Chondrocyte (in vitro differentiated cells): ENCODE results near the gene FADS1. TPM values are rescaled to one million over a fixed set of nuclear protein-coding genes. Genes with fewer than 3 reads are reported as not detected.

ENCODE experiments used
- DNase-seq: peaks from one replicate; pipeline ENCODE4 v3.0.0; 2021; ENCODE audit warnings: mixed read lengths, low spot score
- H3K27ac Mint-ChIP-seq: one replicate; pipeline ENCODE4 v1.8.0; 2021; ENCODE audit warnings: mild to moderate bottlenecking, moderate library complexity, mixed read lengths; ENCODE audit not compliant: unreplicated experiment
- H3K27me3 Mint-ChIP-seq: 2 replicates; pipeline ENCODE4 v1.8.0; 2021; ENCODE audit warnings: low read depth, mixed read lengths
- H3K36me3 Mint-ChIP-seq: 2 replicates; pipeline ENCODE4 v1.8.0; 2021; ENCODE audit warnings: low read depth, mixed read lengths
- H3K4me1 Mint-ChIP-seq: 2 replicates; pipeline ENCODE4 v1.8.0; 2021; ENCODE audit warnings: low read depth, mild to moderate bottlenecking, mixed read lengths
- H3K4me3 Mint-ChIP-seq: one replicate; pipeline ENCODE4 v1.8.0; 2021; ENCODE audit warnings: mild to moderate bottlenecking, moderate library complexity, mixed read lengths; ENCODE audit not compliant: unreplicated experiment
- H3K9me3 Mint-ChIP-seq: 2 replicates; pipeline ENCODE4 v1.8.0; 2021; ENCODE audit warnings: low read depth, mixed read lengths
- CTCF ChIP-seq: fragments of 200-600 bp; sonication (generic); IDR thresholded peaks from 2 replicates; pipeline ENCODE4 v1.5.0; 2021; ENCODE audit warnings: antibody characterized with exemption, mild to moderate bottlenecking, moderate library complexity
- total RNA-seq: library from RNA; stranded (reverse); gene quantifications from 3 replicates; pipeline ENCODE4 v1.2.1, GENCODE V29; 2021

FADS1 gene
- total RNA-seq, 1 donor from 2014 or later, result 74.6 TPM

GRCh38 chr11:61785837-61786402 lies 30.9 kb downstream of the FADS1 start:
- H3K4me3 Mint-ChIP-seq, result no peak overlapping the region
- no peaks in the 10 kb centered on the region for H3K9me3 Mint-ChIP-seq
- no peak for TF ChIP-seq CTCF
- peak; percentile 70 for DNase-seq
- no peaks in the 10 kb centered on the region for H3K27me3 Mint-ChIP-seq
- peaks cover 20% of the 10 kb centered on the region for H3K4me1 Mint-ChIP-seq
- no peak overlapping the region for H3K27ac Mint-ChIP-seq
- peaks cover 17% of the 10 kb centered on the region for H3K36me3 Mint-ChIP-seq

- Mint-ChIP-seq H3K27me3 (no peaks in the 10 kb centered on the region), H3K9me3 (no peaks in the 10 kb centered on the region), H3K4me1 (peaks cover 20% of the 10 kb centered on the region), H3K36me3 (peaks cover 10% of the 10 kb centered on the region), H3K27ac (peak overlapping the region; percentile 13), H3K4me3 (no peak overlapping the region)
- TF ChIP-seq CTCF, result no peak
- DNase-seq, result no peak
Measured at GRCh38 chr11:61784506-61784805, 32.3 kb downstream of the FADS1 start.

- DNase-seq, result no peak
- no peak for TF ChIP-seq CTCF
- Mint-ChIP-seq H3K36me3 (peaks cover 8% of the 10 kb centered on the region), H3K9me3 (no peaks in the 10 kb centered on the region), H3K27ac (peak overlapping the region; percentile 72), H3K4me1 (peaks cover 20% of the 10 kb centered on the region), H3K27me3 (no peaks in the 10 kb centered on the region), H3K4me3 (no peak overlapping the region)
Measured at GRCh38 chr11:61783717-61784505, 32.9 kb downstream of the FADS1 start.

- Mint-ChIP-seq H3K36me3 (peaks cover 6% of the 10 kb centered on the region), H3K9me3 (no peaks in the 10 kb centered on the region), H3K4me1 (peaks cover 20% of the 10 kb centered on the region), H3K27ac (no peak overlapping the region), H3K4me3 (no peak overlapping the region), H3K27me3 (no peaks in the 10 kb centered on the region)
- no peak for DNase-seq
- TF ChIP-seq CTCF, result no peak
Measured at GRCh38 chr11:61782841-61783240, 34.0 kb downstream of the FADS1 start.

- no peak overlapping the region for H3K27ac Mint-ChIP-seq
- peaks cover 20% of the 10 kb centered on the region for H3K4me1 Mint-ChIP-seq
Measured at GRCh38 chr11:61782299-61782698, 34.5 kb downstream of the FADS1 start.

More at GRCh38 chr11:61782299-61782698, 34.5 kb downstream of the FADS1 start:
- DNase-seq, result no peak
- Mint-ChIP-seq H3K36me3 (peaks cover 6% of the 10 kb centered on the region), H3K9me3 (no peaks in the 10 kb centered on the region), H3K4me3 (no peak overlapping the region), H3K27me3 (no peaks in the 10 kb centered on the region)
- no peak for TF ChIP-seq CTCF
